OCI-LY7 (cell line): ENCODE data around the gene SYT11.

Experiments used
- CTCF ChIP-seq: fragments of 200-600 bp; sonication (generic); conservative IDR thresholded peaks from 2 replicates; pipeline ENCODE4 v1.5.1; 2014; ENCODE audit warnings: mild to moderate bottlenecking, antibody characterized with exemption, low read length, moderate library complexity, mixed read lengths
- EZH2phosphoT487 ChIP-seq: fragments of 200-600 bp; sonication (generic); IDR thresholded peaks from 2 replicates; pipeline ENCODE4 v1.6.1; 2018; ENCODE audit warnings: low read depth, borderline replicate concordance, mild to moderate bottlenecking, mixed run types, antibody characterized with exemption, low read length, moderate library complexity, mixed read lengths

- no peak for TF ChIP-seq CTCF
- TF ChIP-seq EZH2phosphoT487, result no peak
These were observed at the start of gene SYT11 for GRCh38 chr1:155859234-155859829.
